ENCODE measurements around the gene NLE1. TPM values are rescaled to one million over a fixed set of nuclear protein-coding genes. Genes with fewer than 3 reads are reported as not detected.
A peak's percentile ranks its signal among the peaks of the same experiment; 100 is the strongest.
"Not testable (repeated sequence)": the region's sequence is repeated elsewhere in the genome, so short reads cannot be mapped to it uniquely, and the experiment has no call there.

The NLE1 gene
- total and polyA plus RNA-seq, 12 donors = 5.0 to 18.7 (median 11.8) TPM

GRCh38 chr17:35119370-35120165, 22.5 kb downstream of the NLE1 start, which contains the start of gene RAD51D:
TSS of gene RAD51D (minus strand) at chr17:35119860. CDS start at chr17:35119613, 247 bp downstream.
- H3K27ac ChIP-seq = peak within 1 kb of the TSS in 3 of 5 donors; percentile 38 to 67 (median 43)
- peaks cover 7 to 12% of the 10 kb centered on the region in 2 donors for H3K4me1 ChIP-seq (replicated peaks in 1 of 2)
- WGBS, 4 donors = 0 to 1% (median 1%) methylated on average over 6 to 72 of the region's 72 CpGs
- DNase-seq = peak; percentile 58 to 80 (median 70)
- H3K27me3 ChIP-seq = no peaks in the 10 kb centered on the region
- H3K9me3 ChIP-seq (replicated peaks in 1 of 3) = no peaks in the 10 kb centered on the region
- no peaks in the 10 kb centered on the region for H3K36me3 ChIP-seq (replicated peaks in 1 of 2)
- TF ChIP-seq POLR2A (IDR thresholded peaks at IDR 0.05) (peak; percentile 19 to 25), CTCF (IDR thresholded peaks at IDR 0.05) (peak; percentile 48 to 98 (median 82))
- H3K4me3 ChIP-seq = peak within 1 kb of the TSS; percentile 12 to 83 (median 78)
- intact Hi-C loops (cut with DNase I) = loop anchor here (5.0 to 10.0 kb wide), 4 partner anchors 122 to 702 kb away; no protein-coding TSS in a partner anchor

GRCh38 chr17:35117984-35118383, 24.1 kb downstream of the NLE1 start:
- Histone ChIP-seq H3K4me3 (no peak overlapping the region), H3K4me1 (replicated peaks in 1 of 2) (peaks cover 7 to 12% of the 10 kb centered on the region in 2 donors), H3K27ac (no peak overlapping the region), H3K27me3 (no peaks in the 10 kb centered on the region), H3K36me3 (replicated peaks in 1 of 2) (no peaks in the 10 kb centered on the region), H3K9me3 (replicated peaks in 1 of 3) (no peaks in the 10 kb centered on the region)
- DNase-seq = no peak
- TF ChIP-seq POLR2A (IDR thresholded peaks at IDR 0.05) (no peak), CTCF (IDR thresholded peaks at IDR 0.05) (no peak)
- intact Hi-C loops (cut with DNase I) = loop anchor here in 1 of 2 donors (5.0 to 10.0 kb wide), 2 partner anchors 121 to 483 kb away; no protein-coding TSS in a partner anchor

- WGBS, 4 donors = 87 to 92% (median 90%) methylated on average over 12 of the region's 12 CpGs
- no peak for DNase-seq
- Histone ChIP-seq H3K27ac (no peak overlapping the region), H3K27me3 (no peaks in the 10 kb centered on the region), H3K36me3 (replicated peaks in 1 of 2) (no peaks in the 10 kb centered on the region), H3K4me1 (replicated peaks in 1 of 2) (peaks cover 7 to 12% of the 10 kb centered on the region in 2 donors), H3K4me3 (no peak overlapping the region), H3K9me3 (replicated peaks in 1 of 3) (no peaks in the 10 kb centered on the region)
- TF ChIP-seq POLR2A (IDR thresholded peaks at IDR 0.05) (no peak), CTCF (IDR thresholded peaks at IDR 0.05) (no peak)
- intact Hi-C loops (cut with DNase I) = loop anchor here in 1 of 2 donors (5.0 to 10.0 kb wide), 2 partner anchors 120 to 482 kb away; no protein-coding TSS in a partner anchor
These were observed 25.3 kb downstream of the NLE1 start for GRCh38 chr17:35116845-35117244.

GRCh38 chr17:35110791-35111190, 31.3 kb downstream of the NLE1 start:
- not testable (repeated sequence) for H3K27ac ChIP-seq; H3K27me3 ChIP-seq; H3K36me3 ChIP-seq (replicated peaks in 1 of 2); H3K4me3 ChIP-seq; DNase-seq; H3K4me1 ChIP-seq (replicated peaks in 1 of 2); H3K9me3 ChIP-seq (replicated peaks in 1 of 3)
- intact Hi-C loops (cut with DNase I) = loop anchor here in 1 of 2 donors (10.0 kb wide), 1 partner anchor 476 kb away; no protein-coding TSS in a partner anchor
- 98 to 100% (median 98%) methylated on average over 11 to 17 of the region's 17 CpGs for WGBS, 4 donors

Measured in adrenal gland (tissue), 12 donors.